ENCODE results near the gene C1orf105.
A peak's percentile ranks its signal among the peaks of the same experiment; 100 is the strongest.

C1orf105 gene

GRCh38 chr1:172453607-172454006 lies 33.1 kb downstream of the C1orf105 start:
- H3K18ac ChIP-seq (ENCODE audit: low read length), result no peak overlapping the region
- peaks cover 2% of the 10 kb centered on the region for H3K79me2 ChIP-seq (ENCODE audit: control insufficient read depth, insufficient read depth, low read length, poor library complexity)
- H4K12ac ChIP-seq (ENCODE audit: low read depth, low read length), result no peak overlapping the region
- peaks cover 23 to 31% of the 10 kb centered on the region in 2 experiments for H3K4me1 ChIP-seq (ENCODE audit: control insufficient read depth in 1 of 2, insufficient read depth in 2 of 2, low read length in 2 of 2)
- no peak overlapping the region for H2BK5ac ChIP-seq (ENCODE audit: low read depth, low read length, poor library complexity)
- H2BK120ac ChIP-seq (ENCODE audit: insufficient read depth, low read length, poor library complexity), result peak overlapping the region; percentile 33
- H3K4me2 ChIP-seq (ENCODE audit: low read length), result no peak overlapping the region
- no CpG with 5 or more reads among the region's 1 CpG for WGBS (ENCODE audit: extremely low coverage, insufficient coverage, insufficient read length)
- H3K9ac ChIP-seq (ENCODE audit: low read length), result no peak overlapping the region
- no peak overlapping the region for H3K4me3 ChIP-seq (ENCODE audit: low read depth, low read length)
- DNase-seq, result no peak
- no peak overlapping the region for H2AK5ac ChIP-seq (ENCODE audit: low read length)
- no peaks in the 10 kb centered on the region for H3K9me3 ChIP-seq (ENCODE audit: insufficient read depth, low read depth, low read length)
- peak overlapping the region; percentile 59 for H3K27ac ChIP-seq (ENCODE audit: low read depth, low read length)
- no peaks in the 10 kb centered on the region for H3K27me3 ChIP-seq (ENCODE audit: insufficient read depth, low read length)
- peak overlapping the region; percentile 60 for H2BK12ac ChIP-seq (ENCODE audit: low read length)
- H3K36me3 ChIP-seq (ENCODE audit: control insufficient read depth in 1 of 2, insufficient read depth in 2 of 2, low read length in 2 of 2), result peaks cover 0 to 3% of the 10 kb centered on the region in 2 experiments
- H3K79me1 ChIP-seq (ENCODE audit: low read length), result peaks cover 39% of the 10 kb centered on the region
- no peak overlapping the region for H3K14ac ChIP-seq (ENCODE audit: low read length)
- peak overlapping the region; percentile 24 for H3K4ac ChIP-seq (ENCODE audit: low read depth, low read length)
- no peak overlapping the region for H3K23ac ChIP-seq (ENCODE audit: low read length)
- H4K91ac ChIP-seq (ENCODE audit: low read depth, low read length), result peak overlapping the region; percentile 63
- no peak overlapping the region for H2AFZ ChIP-seq (ENCODE audit: insufficient read depth, low read length, poor library complexity)
- no peak overlapping the region for H4K8ac ChIP-seq (ENCODE audit: low read depth, low read length)

- no peak overlapping the region for H3K9ac ChIP-seq (ENCODE audit: low read length)
- no peak overlapping the region for H2BK5ac ChIP-seq (ENCODE audit: low read depth, low read length, poor library complexity)
- H2AFZ ChIP-seq (ENCODE audit: insufficient read depth, low read length, poor library complexity), result no peak overlapping the region
- H2BK120ac ChIP-seq (ENCODE audit: insufficient read depth, low read length, poor library complexity), result no peak overlapping the region
- H2BK12ac ChIP-seq (ENCODE audit: low read length), result peak overlapping the region; percentile 51
- no peak overlapping the region for H3K4ac ChIP-seq (ENCODE audit: low read depth, low read length)
- H3K79me2 ChIP-seq (ENCODE audit: control insufficient read depth, insufficient read depth, low read length, poor library complexity), result no peaks in the 10 kb centered on the region
- H3K4me3 ChIP-seq (ENCODE audit: low read depth, low read length), result no peak overlapping the region
- H2AK5ac ChIP-seq (ENCODE audit: low read length), result peak overlapping the region; percentile 65
- no peaks in the 10 kb centered on the region for H3K9me3 ChIP-seq (ENCODE audit: insufficient read depth, low read depth, low read length)
- H3K14ac ChIP-seq (ENCODE audit: low read length), result no peak overlapping the region
- peak overlapping the region; percentile 58 for H4K91ac ChIP-seq (ENCODE audit: low read depth, low read length)
- H4K8ac ChIP-seq (ENCODE audit: low read depth, low read length), result no peak overlapping the region
- no peak overlapping the region for H4K12ac ChIP-seq (ENCODE audit: low read depth, low read length)
- no peak for DNase-seq
- H3K18ac ChIP-seq (ENCODE audit: low read length), result no peak overlapping the region
- no peak overlapping the region for H3K4me2 ChIP-seq (ENCODE audit: low read length)
- no peak overlapping the region for H3K23ac ChIP-seq (ENCODE audit: low read length)
- peaks cover 0 to 3% of the 10 kb centered on the region in 2 experiments for H3K36me3 ChIP-seq (ENCODE audit: control insufficient read depth in 1 of 2, insufficient read depth in 2 of 2, low read length in 2 of 2)
- H3K4me1 ChIP-seq (ENCODE audit: control insufficient read depth in 1 of 2, insufficient read depth in 2 of 2, low read length in 2 of 2), result peaks cover 7 to 14% of the 10 kb centered on the region in 2 experiments
- peaks cover 22% of the 10 kb centered on the region for H3K79me1 ChIP-seq (ENCODE audit: low read length)
- H3K27me3 ChIP-seq (ENCODE audit: insufficient read depth, low read length), result no peaks in the 10 kb centered on the region
- WGBS (ENCODE audit: extremely low coverage, insufficient coverage, insufficient read length), result no CpG with 5 or more reads among the region's 1 CpG
- H3K27ac ChIP-seq (ENCODE audit: low read depth, low read length), result no peak overlapping the region
Measured at GRCh38 chr1:172455451-172455850, 35.0 kb downstream of the C1orf105 start.

GRCh38 chr1:172456344-172456769 lies 35.9 kb downstream of the C1orf105 start:
- Histone ChIP-seq H2AK5ac (ENCODE audit: low read length) (peak overlapping the region; percentile 12), H3K18ac (ENCODE audit: low read length) (no peak overlapping the region), H3K23ac (ENCODE audit: low read length) (no peak overlapping the region), H4K8ac (ENCODE audit: low read depth, low read length) (no peak overlapping the region), H4K12ac (ENCODE audit: low read depth, low read length) (no peak overlapping the region), H2BK120ac (ENCODE audit: insufficient read depth, low read length, poor library complexity) (no peak overlapping the region), H3K79me2 (ENCODE audit: control insufficient read depth, insufficient read depth, low read length, poor library complexity) (no peaks in the 10 kb centered on the region), H2BK5ac (ENCODE audit: low read depth, low read length, poor library complexity) (no peak overlapping the region), H3K14ac (ENCODE audit: low read length) (no peak overlapping the region), H2AFZ (ENCODE audit: insufficient read depth, low read length, poor library complexity) (no peak overlapping the region), H3K4me1 (ENCODE audit: control insufficient read depth in 1 of 2, insufficient read depth in 2 of 2, low read length in 2 of 2) (peaks cover 3 to 11% of the 10 kb centered on the region in 2 experiments), H3K4me3 (ENCODE audit: low read depth, low read length) (no peak overlapping the region), H3K4me2 (ENCODE audit: low read length) (no peak overlapping the region), H4K91ac (ENCODE audit: low read depth, low read length) (no peak overlapping the region), H3K36me3 (ENCODE audit: control insufficient read depth in 1 of 2, insufficient read depth in 2 of 2, low read length in 2 of 2) (peaks cover 0 to 3% of the 10 kb centered on the region in 2 experiments), H3K27me3 (ENCODE audit: insufficient read depth, low read length) (no peaks in the 10 kb centered on the region), H3K9me3 (ENCODE audit: insufficient read depth, low read depth, low read length) (no peaks in the 10 kb centered on the region), H2BK12ac (ENCODE audit: low read length) (no peak overlapping the region), H3K9ac (ENCODE audit: low read length) (no peak overlapping the region), H3K4ac (ENCODE audit: low read depth, low read length) (no peak overlapping the region), H3K27ac (ENCODE audit: low read depth, low read length) (no peak overlapping the region), H3K79me1 (ENCODE audit: low read length) (peaks cover 18% of the 10 kb centered on the region)
- no CpG with 5 or more reads among the region's 5 CpGs for WGBS (ENCODE audit: extremely low coverage, insufficient coverage, insufficient read length)
- DNase-seq, result no peak

DNA sequence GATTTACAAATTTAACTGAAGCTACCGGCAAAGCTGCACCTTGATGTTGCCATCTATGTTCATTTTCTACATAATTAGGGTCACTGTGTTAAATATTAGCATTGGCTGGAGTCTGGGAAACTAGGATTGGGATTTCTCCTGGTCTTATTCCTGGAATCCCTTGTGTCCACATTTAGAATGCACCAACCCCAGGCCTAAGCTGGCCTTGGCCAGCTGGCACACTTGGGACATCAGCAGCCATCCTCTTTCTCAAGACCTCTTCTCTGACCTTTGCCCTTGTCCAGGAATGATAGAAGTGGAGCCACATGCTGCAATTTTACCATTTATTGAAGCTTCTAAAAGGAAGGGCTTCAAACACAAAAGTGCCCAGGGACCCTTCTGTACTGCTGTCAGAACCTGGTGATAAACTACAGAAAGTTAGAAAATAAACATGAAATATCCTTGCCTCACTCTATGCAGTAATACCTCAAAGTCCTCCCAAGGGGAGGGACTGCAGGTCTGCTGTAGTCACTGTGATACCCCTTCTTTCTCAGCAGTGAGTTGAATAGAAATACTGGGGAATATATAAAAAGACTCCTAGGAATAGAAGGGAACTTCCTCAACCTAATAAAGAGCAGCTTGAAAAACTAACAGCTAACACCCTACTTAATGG lies 37.1 kb downstream of the C1orf105 start:
- no peak for DNase-seq
- no peak overlapping the region for H3K4me3 ChIP-seq (ENCODE audit: low read depth, low read length)
- no peak overlapping the region for H3K23ac ChIP-seq (ENCODE audit: low read length)
- no peak overlapping the region for H2AFZ ChIP-seq (ENCODE audit: insufficient read depth, low read length, poor library complexity)
- no peak overlapping the region for H4K8ac ChIP-seq (ENCODE audit: low read depth, low read length)
- H3K36me3 ChIP-seq (ENCODE audit: control insufficient read depth in 1 of 2, insufficient read depth in 2 of 2, low read length in 2 of 2), result peaks cover 0 to 3% of the 10 kb centered on the region in 2 experiments
- no peak overlapping the region for H2BK120ac ChIP-seq (ENCODE audit: insufficient read depth, low read length, poor library complexity)
- no peak overlapping the region for H2BK5ac ChIP-seq (ENCODE audit: low read depth, low read length, poor library complexity)
- no peaks in the 10 kb centered on the region for H3K79me2 ChIP-seq (ENCODE audit: control insufficient read depth, insufficient read depth, low read length, poor library complexity)
- peak overlapping the region; percentile 51 for H4K91ac ChIP-seq (ENCODE audit: low read depth, low read length)
- no peaks in the 10 kb centered on the region for H3K9me3 ChIP-seq (ENCODE audit: insufficient read depth, low read depth, low read length)
- H3K18ac ChIP-seq (ENCODE audit: low read length), result no peak overlapping the region
- no peak overlapping the region for H3K4me2 ChIP-seq (ENCODE audit: low read length)
- no peak overlapping the region for H4K12ac ChIP-seq (ENCODE audit: low read depth, low read length)
- H3K14ac ChIP-seq (ENCODE audit: low read length), result no peak overlapping the region
- no peak overlapping the region for H2AK5ac ChIP-seq (ENCODE audit: low read length)
- no peaks in the 10 kb centered on the region for H3K27me3 ChIP-seq (ENCODE audit: insufficient read depth, low read length)
- H3K4ac ChIP-seq (ENCODE audit: low read depth, low read length), result no peak overlapping the region
- no peak overlapping the region for H3K9ac ChIP-seq (ENCODE audit: low read length)
- H2BK12ac ChIP-seq (ENCODE audit: low read length), result peak overlapping the region; percentile 77
- peaks cover 13% of the 10 kb centered on the region for H3K79me1 ChIP-seq (ENCODE audit: low read length)
- peaks cover 3 to 9% of the 10 kb centered on the region in 2 experiments for H3K4me1 ChIP-seq (ENCODE audit: control insufficient read depth in 1 of 2, insufficient read depth in 2 of 2, low read length in 2 of 2)
- no peak overlapping the region for H3K27ac ChIP-seq (ENCODE audit: low read depth, low read length)
- WGBS (ENCODE audit: extremely low coverage, insufficient coverage, insufficient read length), result no CpG with 5 or more reads among the region's 1 CpG

All from trophoblast cell (in vitro differentiated cells and primary cell).